Fibroblast of lung (primary cell): ENCODE data around the gene DHRS2.

ENCODE experiments used
- CTCF ChIP-seq, 2 donors: IDR thresholded peaks in 1 of 2; conservative IDR thresholded peaks in 1 of 2; 1 replicate in 1 of 2; 2 replicates in 1 of 2; pipeline ENCODE4 v1.5.1; 2011 to 2012; ENCODE audit warnings: low read length in 2 of 2, control low read depth in 1 of 2, inconsistent platforms in 1 of 2, low read depth in 1 of 2, mild to moderate bottlenecking in 1 of 2
- EZH2 ChIP-seq: IDR thresholded peaks from 2 replicates; pipeline ENCODE4 v1.5.1; 2012; ENCODE audit warnings: low read length, control low read depth, mild to moderate bottlenecking; ENCODE audit errors: missing control alignments

GRCh38 chr14:23643533-23644194, 7.5 kb downstream of the DHRS2 start:
- TF ChIP-seq CTCF (conservative IDR thresholded peaks at IDR 0.05 in 1 of 2, IDR thresholded peaks at IDR 0.05 in 1 of 2; ENCODE audit: low read depth in 1 of 2, low read length in 2 of 2) (no peak), EZH2 (no peak)
